ENCODE results near the gene PPP1R3D.

Gene PPP1R3D

DNA sequence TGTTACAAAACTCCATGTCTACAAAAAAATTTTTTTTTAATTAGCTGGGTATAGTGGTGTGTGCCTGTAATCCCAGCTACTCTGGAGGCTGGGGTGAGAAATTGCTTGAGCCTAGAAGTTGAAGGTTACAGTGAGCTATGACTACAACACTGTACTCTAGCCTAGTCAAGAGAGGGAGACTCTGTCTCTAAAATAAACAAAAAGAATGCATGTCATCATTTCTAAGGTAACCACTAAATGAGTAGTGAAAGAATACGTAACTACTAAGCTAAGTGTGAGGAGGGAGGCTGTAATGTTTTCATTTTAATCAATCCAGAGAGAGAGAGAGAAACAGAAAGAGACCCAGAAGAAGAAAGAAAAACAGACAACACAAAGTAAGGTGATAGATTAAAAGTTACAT, 16.6 kb downstream of the PPP1R3D start:
- no peaks in the 10 kb centered on the region for H3K9me2 ChIP-seq (replicated peaks; ENCODE audit: insufficient read depth, low read length)
- H4K20me1 ChIP-seq (ENCODE audit: insufficient read depth, low read length), result no peaks in the 10 kb centered on the region
- no peaks in the 10 kb centered on the region for H3K9me3 ChIP-seq (replicated peaks; ENCODE audit: insufficient read depth, low read length)
- no peaks in the 10 kb centered on the region for H3K79me2 ChIP-seq (ENCODE audit: low read length)
- H3K9ac ChIP-seq (ENCODE audit: low read length), result no peak overlapping the region
- H3F3A ChIP-seq (ENCODE audit: insufficient read depth, low read length), result no peaks in the 10 kb centered on the region
- no peak overlapping the region for H3K27ac ChIP-seq (ENCODE audit: low read length)
- no peak overlapping the region for H3K4me3 ChIP-seq (ENCODE audit: low read length)
- peaks cover 14% of the 10 kb centered on the region for H3K4me1 ChIP-seq (ENCODE audit: low read length)
- DNase-seq, result no peak
- TF ChIP-seq EZH2 (optimal IDR thresholded peaks at IDR 0.05; ENCODE audit: low read depth, low read length), result no peak
- TF ChIP-seq EZH2phosphoT487 (IDR thresholded peaks at IDR 0.05; ENCODE audit: low read length), result no peak
- TF ChIP-seq, protein P1, sequence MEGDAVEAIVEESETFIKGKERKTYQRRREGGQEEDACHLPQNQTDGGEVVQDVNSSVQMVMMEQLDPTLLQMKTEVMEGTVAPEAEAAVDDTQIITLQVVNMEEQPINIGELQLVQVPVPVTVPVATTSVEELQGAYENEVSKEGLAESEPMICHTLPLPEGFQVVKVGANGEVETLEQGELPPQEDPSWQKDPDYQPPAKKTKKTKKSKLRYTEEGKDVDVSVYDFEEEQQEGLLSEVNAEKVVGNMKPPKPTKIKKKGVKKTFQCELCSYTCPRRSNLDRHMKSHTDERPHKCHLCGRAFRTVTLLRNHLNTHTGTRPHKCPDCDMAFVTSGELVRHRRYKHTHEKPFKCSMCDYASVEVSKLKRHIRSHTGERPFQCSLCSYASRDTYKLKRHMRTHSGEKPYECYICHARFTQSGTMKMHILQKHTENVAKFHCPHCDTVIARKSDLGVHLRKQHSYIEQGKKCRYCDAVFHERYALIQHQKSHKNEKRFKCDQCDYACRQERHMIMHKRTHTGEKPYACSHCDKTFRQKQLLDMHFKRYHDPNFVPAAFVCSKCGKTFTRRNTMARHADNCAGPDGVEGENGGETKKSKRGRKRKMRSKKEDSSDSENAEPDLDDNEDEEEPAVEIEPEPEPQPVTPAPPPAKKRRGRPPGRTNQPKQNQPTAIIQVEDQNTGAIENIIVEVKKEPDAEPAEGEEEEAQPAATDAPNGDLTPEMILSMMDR (IDR thresholded peaks at IDR 0.05; ENCODE audit: low read length), result no peak
- H3K4me2 ChIP-seq (ENCODE audit: low read depth, low read length), result no peak overlapping the region
- no peaks in the 10 kb centered on the region for H3K36me3 ChIP-seq (replicated peaks; ENCODE audit: insufficient read depth, low read length)
- no peak overlapping the region for H2AFZ ChIP-seq (ENCODE audit: low read length)
- no peaks in the 10 kb centered on the region for H3K27me3 ChIP-seq (replicated peaks; ENCODE audit: insufficient read depth, low read length)

DNA sequence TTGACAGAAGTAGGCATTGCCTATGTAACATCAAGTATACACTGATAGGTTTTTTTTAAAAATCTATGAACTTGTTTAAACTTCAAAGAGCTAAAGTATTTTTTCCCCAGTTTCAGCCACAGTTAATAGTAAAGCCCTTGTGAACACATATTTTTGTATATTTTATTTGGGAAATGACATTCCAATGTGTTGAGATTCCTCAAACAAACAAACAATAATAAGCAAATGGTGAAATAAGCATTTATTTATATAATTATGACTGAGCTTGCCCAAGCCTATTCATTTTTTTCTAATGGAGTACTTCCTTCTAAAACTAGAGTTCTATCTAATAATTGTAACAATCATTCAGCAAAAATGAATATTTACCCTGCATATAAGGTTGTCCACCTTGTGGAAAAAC, 19.2 kb downstream of the PPP1R3D start:
- H3K9ac ChIP-seq (ENCODE audit: low read length), result no peak overlapping the region
- H3K4me3 ChIP-seq (ENCODE audit: low read length), result no peak overlapping the region
- H3K4me2 ChIP-seq (ENCODE audit: low read depth, low read length), result no peak overlapping the region
- H3K9me3 ChIP-seq (replicated peaks; ENCODE audit: insufficient read depth, low read length), result no peaks in the 10 kb centered on the region
- H3K9me2 ChIP-seq (replicated peaks; ENCODE audit: insufficient read depth, low read length), result no peaks in the 10 kb centered on the region
- no peak for TF ChIP-seq EZH2phosphoT487 (IDR thresholded peaks at IDR 0.05; ENCODE audit: low read length)
- TF ChIP-seq, protein P1 (IDR thresholded peaks at IDR 0.05; ENCODE audit: low read length), result no peak
- TF ChIP-seq EZH2 (optimal IDR thresholded peaks at IDR 0.05; ENCODE audit: low read depth, low read length), result no peak
- H2AFZ ChIP-seq (ENCODE audit: low read length), result no peak overlapping the region
- no peaks in the 10 kb centered on the region for H3F3A ChIP-seq (ENCODE audit: insufficient read depth, low read length)
- no peaks in the 10 kb centered on the region for H3K27me3 ChIP-seq (replicated peaks; ENCODE audit: insufficient read depth, low read length)
- no peaks in the 10 kb centered on the region for H3K79me2 ChIP-seq (ENCODE audit: low read length)
- H3K36me3 ChIP-seq (replicated peaks; ENCODE audit: insufficient read depth, low read length), result no peaks in the 10 kb centered on the region
- no peaks in the 10 kb centered on the region for H4K20me1 ChIP-seq (ENCODE audit: insufficient read depth, low read length)
- no peak overlapping the region for H3K27ac ChIP-seq (ENCODE audit: low read length)
- no peaks in the 10 kb centered on the region for H3K4me1 ChIP-seq (ENCODE audit: low read length)
- DNase-seq, result no peak

DNA sequence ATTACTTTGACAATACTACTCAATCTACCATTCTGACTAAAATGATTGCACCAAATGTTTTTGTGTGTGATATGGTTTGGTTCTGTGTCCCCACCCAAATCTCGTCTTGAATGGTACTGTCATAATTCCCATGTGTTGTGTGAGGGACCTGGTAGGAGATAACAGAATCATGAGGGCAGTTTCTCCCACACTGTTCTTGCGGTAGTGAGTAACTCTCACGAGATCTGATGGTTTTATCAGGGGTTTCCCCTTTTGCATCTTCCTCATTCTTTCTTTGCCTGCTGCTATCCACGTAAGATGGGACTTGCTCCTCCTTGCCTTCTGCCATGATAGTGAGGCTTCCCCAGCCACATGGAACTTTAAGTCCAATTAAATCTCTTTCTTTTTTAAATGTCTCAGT, 27.5 kb downstream of the PPP1R3D start:
- Histone ChIP-seq H2AFZ (ENCODE audit: low read length) (no peak overlapping the region), H3K9ac (ENCODE audit: low read length) (no peak overlapping the region), H3K27ac (ENCODE audit: low read length) (no peak overlapping the region), H4K20me1 (ENCODE audit: insufficient read depth, low read length) (no peaks in the 10 kb centered on the region), H3F3A (ENCODE audit: insufficient read depth, low read length) (no peaks in the 10 kb centered on the region), H3K4me3 (ENCODE audit: low read length) (no peak overlapping the region), H3K4me1 (ENCODE audit: low read length) (no peaks in the 10 kb centered on the region), H3K4me2 (ENCODE audit: low read depth, low read length) (no peak overlapping the region), H3K9me2 (replicated peaks; ENCODE audit: insufficient read depth, low read length) (no peaks in the 10 kb centered on the region), H3K27me3 (replicated peaks; ENCODE audit: insufficient read depth, low read length) (no peaks in the 10 kb centered on the region), H3K9me3 (replicated peaks; ENCODE audit: insufficient read depth, low read length) (no peaks in the 10 kb centered on the region), H3K79me2 (ENCODE audit: low read length) (no peaks in the 10 kb centered on the region), H3K36me3 (replicated peaks; ENCODE audit: insufficient read depth, low read length) (no peaks in the 10 kb centered on the region)
- TF ChIP-seq, protein P1 (IDR thresholded peaks at IDR 0.05; ENCODE audit: low read length), result no peak
- TF ChIP-seq EZH2 (optimal IDR thresholded peaks at IDR 0.05; ENCODE audit: low read depth, low read length) (no peak), EZH2phosphoT487 (IDR thresholded peaks at IDR 0.05; ENCODE audit: low read length) (no peak)
- no peak for DNase-seq

Data from MM.1S (cell line).